GM19452 (cell line): ENCODE results near the gene PDE7B.
"Not testable (repeated sequence)": the region's sequence is repeated elsewhere in the genome, so short reads cannot be mapped to it uniquely, and the experiment has no call there.

Experiments
- ATAC-seq: cut with Tn5 transposase; IDR thresholded peaks from one replicate; pipeline ENCODE4 v1.9.1; 2021; ENCODE audit not compliant: unreplicated experiment

Gene PDE7B

DNA sequence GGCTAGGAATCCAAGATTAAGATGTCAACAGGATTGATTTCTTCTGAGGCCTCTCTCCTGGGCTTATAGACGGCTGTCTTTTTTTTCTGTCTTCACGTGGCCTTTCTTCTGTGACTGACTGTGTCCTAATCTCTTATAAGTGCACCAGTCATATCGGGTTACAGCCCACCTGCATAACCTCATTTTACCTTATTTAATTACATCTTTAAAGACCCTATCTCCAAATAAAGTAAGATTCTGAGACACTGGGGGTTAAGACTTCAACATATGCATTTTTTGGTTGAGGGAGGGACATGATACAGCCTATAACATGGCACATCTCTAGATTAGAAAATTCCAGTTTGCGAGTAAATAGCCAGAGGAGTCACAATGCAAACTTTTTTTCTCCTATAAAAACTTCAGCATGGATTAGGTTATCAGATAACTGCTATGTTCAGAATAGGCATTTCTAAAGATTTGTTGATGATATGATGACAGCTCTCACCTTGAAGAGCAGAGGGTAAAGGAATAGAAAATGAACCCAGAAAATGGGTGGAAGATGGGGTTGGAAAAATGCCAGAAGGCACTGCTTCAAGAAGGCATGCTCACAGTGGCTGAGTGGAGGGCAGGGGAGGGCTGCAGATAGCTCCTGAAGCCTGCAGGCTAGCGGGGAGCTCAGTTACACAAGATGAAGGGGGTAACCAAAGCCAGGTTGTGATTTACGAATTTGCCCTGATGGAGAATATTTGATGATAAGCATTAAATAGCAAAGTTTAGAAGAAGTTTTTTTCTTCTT is 8.7 kb upstream of the PDE7B start:
- no peak for ATAC-seq

DNA sequence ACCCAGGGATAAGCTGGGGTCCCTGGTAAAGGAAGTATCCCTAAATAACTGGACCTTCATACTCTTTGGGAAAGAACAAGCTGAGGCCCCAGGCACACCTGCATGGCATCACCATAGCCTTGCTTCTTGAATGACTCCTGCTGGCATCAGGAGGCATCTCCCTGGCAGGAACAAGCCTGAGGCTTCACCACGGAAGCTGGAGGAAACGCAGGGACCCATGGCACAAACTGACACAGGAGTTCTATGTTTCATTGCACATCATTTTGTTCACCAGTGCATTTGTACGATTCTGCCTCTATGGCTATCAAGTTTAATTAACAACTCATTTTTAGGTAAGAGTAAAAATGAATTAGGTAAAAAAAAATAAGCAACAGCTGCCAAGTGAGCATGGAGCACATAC is 619 bp upstream of the PDE7B start:
- ATAC-seq, result no peak

DNA sequence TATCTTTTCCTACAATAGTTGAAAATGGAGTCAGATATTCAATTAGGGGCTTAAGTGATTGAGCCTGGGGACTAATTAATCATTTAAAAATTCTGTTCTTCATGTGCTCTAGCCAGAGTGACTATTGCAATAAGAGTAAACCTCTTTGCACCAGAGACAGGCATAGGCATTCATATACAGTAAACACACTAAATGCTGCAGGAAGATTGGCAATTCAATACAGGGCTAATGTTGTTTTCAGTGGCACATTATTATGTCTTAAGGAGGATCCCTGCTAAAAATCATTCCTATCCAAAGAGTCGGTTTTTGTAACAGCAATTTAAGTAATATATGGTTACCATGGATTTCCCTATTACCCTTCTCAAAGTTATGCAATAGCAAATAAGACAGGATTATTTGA is 1.2 kb downstream of the PDE7B start:
- no peak for ATAC-seq

DNA sequence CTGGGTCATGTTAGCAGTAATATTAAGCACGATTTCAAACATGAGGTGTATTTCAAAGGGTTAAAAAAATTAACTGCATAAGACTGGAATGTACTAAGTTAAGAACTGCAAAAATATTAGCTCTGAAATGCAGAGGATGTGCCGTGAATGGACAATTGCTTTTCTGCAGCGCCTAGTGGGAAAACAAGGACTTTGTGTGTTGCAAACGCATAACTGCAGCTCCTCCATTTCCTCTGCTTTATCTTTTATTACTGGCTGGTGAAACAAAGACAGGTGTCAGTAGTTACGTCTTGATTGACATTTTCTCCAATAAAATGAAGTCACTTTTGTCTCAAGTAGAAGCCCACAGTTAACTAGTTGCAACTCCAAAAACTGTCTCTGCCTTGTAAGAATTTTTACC is 1.7 kb downstream of the PDE7B start:
- ATAC-seq, result no peak

DNA sequence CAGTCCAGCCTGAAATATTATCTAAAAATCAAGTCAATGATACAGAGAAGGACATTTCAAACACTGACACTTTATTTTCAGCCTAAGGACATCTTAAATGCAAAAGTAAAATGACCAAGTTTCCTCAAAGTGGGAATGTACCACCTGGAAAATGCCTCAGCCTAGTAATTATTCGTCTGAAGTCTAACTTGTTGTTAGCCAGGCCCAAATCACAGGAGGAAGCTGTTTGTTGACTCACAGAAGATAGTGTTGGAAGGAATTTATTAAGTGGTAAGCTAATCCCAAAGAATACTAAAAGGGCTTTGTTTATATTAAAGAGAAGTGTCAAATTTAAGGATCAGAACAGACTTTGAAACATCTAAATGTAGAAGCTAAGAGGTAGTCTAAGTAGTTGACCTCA is 2.5 kb downstream of the PDE7B start:
- no peak for ATAC-seq

DNA sequence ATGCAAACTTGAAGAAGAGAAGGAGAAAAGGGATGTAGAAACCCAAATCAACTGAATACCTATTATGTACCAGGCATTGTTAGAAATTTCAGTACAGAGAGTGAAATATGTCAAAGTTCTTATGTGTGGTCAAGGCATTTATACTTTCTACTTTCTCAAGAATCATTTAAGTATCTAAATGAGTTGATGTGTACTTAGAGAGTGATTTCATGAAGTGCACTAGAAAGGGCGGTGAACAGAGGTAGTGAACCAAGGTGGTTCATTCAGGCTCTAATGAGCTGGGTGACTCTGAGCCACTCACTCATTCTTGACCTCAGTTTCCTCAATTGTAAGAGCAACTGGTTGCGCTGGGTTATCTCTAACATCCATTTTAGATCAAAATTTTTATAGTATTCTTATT is 3.3 kb downstream of the PDE7B start:
- no peak for ATAC-seq

DNA sequence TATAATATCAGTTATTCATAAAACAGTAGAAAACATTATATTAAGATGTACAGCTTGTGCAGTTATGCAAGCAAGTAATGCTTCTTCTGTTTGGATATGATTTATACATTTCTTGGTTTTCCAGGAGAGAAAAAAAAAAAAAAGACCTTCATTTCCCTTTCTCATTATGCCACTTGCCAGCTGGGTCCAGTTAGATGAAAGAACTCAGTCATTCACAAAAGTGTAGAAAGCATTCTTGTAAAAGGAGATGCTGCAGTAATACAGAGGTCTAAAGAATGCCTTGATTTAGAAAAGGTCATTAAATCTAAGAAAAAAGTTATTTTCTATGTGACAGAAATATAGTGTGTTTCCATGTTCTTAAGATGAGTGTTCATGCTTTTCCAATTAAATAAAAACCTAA is 7.4 kb downstream of the PDE7B start:
- ATAC-seq, result no peak

DNA sequence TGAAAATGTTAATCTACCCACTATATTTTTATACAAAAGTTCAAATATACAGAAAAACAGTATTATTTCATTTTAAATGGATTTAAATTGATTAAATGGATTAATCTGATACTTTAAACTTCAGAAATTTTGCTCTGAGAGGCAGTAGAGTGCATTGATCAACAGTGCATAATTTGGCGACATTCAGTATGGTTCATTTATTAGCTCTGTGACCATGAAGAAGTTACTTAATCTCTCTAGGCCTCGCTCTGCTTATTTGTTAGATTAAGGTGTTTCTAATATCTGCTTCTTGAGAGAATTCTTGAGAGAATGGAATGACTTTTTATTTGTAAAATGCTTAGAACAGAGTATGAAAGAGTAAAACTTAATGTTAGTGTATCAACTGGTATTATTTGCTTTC is 8.9 kb downstream of the PDE7B start:
- ATAC-seq, result no peak

DNA sequence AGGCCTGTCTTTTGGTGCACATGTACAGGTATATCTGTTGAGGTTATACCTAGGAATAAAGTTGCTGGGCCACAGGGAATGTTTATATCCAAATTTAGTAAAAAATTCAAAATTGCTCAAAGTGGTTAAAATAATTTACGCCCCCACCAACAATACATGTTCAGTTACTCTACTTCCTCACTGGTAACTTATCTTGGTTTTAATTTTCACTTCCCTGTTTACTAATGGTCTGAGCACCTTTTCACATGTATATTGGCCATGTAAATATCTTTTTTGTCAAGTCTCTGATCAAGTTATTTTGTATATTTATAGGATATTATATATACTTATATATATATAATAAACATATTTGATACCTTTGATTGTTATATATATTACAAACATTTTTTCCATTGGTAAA is 9.7 kb downstream of the PDE7B start:
- no peak for ATAC-seq

DNA sequence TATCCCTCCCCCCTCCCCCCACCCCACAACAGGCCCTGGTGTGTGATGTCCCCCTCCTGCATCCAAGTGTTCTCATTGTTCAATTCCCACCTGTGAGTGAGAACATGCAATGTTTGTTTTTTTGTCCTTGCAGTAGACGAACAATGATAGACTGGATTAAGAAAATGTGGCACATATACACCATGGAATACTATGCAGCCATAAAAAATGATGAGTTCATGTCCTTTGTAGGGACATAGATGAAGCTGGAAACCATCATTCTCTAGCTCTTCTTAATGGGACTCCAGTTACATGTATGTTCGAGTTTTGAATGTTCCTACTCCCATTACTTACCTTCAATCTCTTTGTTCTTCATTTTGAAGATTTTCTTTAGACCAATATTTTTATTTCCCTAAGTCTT is 13.4 kb downstream of the PDE7B start:
- ATAC-seq, result not testable (repeated sequence)

DNA sequence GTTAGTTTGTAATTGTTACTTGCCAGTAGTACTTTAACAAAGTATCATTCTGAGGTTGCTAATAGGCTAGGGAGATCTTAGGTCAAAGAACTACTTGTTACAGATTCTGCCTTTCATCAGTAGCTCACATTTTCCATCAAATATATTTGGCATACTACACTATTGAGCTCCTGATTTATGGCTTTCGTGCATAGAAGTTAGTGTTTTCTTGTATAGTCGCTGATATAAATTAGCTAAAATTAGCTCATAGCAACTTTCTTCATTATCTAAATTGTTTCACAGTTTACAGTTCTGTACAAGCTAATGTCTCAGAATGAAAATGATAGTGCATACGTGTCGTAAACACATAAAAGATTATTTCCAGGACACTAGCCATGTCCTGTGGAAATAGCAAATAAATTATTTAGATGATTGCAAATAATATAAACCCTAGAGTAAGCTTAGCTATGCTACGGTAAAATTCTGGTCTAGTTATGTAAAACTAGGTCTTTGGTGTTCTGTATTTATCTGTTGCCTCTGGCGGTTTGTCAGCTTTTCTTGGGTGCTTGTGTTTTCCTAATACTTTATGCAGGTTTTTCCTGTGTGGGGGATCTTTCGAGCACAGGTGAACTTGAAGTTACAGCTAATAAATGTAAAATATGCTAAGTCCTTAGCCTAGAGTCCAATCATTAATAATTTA is 15.1 kb downstream of the PDE7B start:
- no peak for ATAC-seq

DNA sequence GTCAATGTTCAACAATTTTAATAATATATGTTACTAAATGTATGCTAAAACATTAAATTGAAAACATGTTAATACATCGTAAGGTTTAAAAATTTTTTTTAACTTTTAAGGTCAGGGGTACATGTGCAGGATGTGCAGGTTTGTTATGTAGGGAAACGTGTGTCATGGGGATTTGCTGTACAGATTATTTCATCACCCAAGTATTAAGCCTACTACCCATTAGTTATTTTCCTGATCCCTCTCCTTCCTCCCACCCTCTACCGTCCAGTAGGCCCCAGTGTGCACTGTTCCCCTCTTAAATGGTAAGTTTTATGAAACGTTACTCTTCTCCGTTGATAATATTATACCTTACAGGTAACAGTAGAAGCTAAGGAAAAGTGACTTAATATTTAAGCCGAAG is 15.8 kb downstream of the PDE7B start:
- no peak for ATAC-seq

DNA sequence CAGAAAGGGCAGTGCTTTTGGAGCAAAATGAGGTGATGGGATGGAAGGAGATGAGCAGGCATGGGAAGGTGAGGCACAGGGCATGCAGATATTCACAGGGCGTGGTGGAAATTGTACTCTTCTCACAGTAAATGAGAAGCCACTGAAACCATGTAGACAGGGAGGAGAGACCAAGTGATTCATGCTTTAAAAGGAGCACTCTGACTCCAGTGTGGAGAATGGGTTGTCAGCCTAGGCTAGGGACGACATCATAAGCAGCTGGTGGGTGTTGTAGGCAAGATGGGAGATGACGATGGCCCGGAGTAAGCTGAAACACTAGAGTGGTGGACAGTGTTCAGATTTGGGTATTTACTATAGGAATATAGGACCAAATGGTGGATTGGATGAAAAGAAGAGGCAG is 18.4 kb downstream of the PDE7B start:
- no peak for ATAC-seq

DNA sequence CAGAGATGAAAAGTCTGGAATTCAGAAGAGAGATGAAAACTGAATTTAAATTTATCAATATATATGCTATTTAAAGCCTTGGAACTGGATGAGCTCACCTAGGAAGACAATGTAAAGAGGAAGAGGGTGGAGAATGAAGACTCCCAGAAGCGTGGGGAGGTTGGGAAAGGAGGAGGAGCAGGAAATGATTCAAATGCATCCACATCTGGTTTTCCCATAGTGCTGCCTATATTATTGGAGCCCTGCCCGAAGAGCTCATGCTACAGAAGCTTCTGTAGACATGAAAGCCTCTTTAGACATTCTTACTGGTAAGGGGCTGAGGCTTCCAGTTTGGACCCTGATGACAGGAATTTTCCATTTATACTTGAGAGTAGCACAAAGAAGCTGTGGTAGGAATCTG is 19.2 kb downstream of the PDE7B start:
- ATAC-seq, result no peak

DNA sequence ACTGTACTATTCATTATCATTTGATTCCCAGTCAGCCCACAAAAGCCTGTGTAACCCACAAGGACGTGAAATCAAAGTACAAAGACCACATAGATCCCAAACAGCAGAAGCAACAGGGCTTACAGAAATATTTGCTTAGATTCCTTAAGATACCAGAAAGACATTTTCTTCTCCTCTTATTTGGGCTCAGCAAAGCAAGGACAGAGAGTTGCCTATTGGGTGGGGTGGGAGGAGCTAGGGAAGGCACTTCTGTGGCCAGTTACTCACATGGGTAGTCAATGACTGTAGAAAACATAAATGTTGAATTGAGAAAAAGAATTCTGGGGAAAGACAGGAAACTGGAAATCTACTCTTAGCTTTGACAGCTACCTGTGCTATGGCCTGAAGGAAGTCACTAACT is 19.8 kb downstream of the PDE7B start:
- ATAC-seq, result no peak

DNA sequence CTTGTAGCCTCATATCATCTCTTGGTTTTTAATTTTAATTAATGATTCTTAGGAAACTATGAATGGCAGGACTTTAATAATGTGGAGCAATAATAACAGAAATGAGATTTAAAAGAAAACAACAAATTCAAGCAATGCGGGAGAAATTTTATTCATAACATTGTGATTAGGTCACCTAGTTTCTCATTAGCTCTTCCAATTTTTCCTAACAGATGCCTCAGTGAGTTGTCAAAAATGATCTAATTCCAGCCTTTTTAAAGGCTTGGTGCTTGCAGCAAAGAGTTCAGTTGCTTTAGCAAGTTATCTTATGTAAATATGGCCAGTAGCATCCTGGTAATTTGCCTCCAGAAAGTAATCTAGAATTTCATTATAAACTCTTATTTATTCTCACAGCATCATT is 20.4 kb downstream of the PDE7B start:
- no peak for ATAC-seq

DNA sequence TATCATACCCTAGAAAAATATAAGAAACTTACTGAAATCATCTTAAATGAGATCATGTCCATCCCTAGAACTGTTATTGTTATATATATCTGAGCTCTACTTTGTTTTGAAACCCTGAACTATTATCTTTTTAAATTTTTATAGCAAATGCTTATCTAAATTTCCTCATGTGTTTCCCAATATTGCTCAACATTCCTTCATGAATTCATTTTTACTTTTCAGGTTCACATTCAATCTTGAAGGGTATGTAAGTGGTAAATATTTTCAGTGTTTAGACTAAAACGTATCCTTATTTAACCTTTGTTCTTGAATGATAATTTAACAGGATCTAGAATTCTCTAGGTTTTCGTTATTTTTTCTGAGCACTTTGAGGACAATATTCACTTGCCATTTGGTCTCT is 23.9 kb downstream of the PDE7B start:
- no peak for ATAC-seq

DNA sequence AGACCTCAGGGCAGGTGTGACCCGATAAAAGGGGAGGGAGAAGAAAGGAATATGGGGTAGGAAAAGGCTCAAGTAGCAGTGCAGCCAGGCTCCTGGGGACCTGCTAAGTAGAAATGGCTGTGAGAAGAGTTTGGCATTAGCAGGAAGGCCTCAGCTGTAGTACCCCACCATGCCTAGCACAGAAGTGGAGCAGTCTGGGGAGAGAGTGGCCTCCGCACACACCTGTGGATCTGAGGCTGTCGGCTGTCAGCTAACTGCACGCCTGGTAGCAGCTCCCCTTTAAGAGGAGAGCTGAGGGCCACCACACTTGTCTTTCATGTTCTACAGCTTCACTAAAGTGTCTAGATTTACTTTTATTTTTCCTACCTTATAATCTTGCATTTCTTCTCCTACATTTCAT is 24.6 kb downstream of the PDE7B start:
- no peak for ATAC-seq

DNA sequence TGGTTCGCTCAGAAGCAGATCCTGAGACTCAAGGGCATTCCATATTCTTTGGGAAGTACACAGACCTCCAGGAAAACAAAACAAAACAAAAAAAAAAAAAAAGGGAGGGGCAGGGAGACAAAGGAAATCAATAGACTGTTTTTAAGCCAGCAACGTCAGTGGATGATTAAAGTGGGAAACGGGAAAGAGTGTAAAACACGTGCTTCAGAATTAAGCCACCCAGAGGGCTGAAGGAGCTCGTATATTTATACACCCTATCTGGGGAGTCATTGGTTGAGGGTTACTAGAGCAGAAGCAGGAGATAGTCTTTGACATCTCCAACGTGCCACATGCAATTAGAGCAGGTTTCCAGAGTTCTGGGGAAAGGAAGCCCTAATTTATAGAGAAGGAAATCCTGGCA is 26.2 kb downstream of the PDE7B start:
- no peak for ATAC-seq

DNA sequence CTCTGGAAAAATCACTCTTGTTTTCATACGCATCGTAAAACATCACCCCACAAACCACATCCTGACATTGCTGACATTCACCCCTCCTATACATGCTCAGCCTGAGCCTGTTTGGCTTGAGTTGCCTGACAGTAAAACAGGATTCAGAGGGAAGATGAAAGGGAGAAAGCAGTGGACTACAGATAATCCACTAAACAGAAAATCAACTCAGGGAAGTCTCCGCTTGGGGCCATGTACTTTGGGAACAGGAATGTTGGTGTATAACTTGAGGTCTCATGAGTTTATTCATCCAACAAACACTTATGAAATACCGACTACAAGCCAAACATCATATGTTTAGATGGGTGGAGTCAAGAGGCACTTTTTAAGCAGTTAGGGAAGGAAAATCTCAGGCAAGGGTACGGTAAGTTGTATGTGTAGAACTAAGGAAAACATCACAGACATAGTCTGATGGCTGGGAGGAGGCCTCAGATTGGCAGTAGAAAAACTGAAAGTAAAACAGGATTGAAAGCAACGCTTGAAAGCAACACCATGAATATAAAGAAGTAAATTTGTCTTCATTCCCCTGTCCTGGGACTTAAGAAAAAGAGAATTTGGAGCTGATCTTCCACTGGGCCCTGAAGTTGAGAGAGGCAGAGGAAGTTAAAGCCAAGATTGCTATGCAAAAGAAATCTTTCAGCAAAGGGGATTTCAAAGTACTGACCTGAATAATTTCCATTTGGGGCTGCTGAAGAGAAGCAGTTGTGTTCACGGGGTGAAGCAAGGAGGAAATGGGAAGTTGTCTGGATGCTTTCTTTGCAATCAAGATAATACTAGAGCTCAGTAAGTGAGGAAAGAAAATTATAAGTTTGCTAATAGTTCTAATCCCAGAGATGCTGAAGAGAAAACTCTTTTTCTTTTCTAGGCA is 28.8 kb downstream of the PDE7B start:
- peak; percentile 94 for ATAC-seq

DNA sequence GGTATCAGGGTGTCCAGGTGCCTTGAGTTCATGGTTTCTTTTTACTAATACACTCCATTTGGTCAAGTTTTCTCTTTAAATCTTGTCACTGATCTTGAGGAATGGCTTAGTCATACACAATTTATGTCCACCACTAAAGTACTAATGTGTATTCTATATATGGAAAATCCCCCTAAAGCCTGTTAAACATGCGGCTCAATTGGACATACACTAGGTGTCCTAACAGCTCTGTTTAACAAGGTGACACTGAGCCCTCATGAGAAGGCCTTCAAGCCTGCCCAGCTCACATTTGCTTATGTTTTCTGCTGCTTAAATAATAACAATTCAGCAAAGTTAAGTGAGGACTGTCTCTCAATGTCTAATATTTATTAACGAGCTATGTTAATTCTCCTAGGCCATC is 31.5 kb downstream of the PDE7B start:
- ATAC-seq, result no peak

DNA sequence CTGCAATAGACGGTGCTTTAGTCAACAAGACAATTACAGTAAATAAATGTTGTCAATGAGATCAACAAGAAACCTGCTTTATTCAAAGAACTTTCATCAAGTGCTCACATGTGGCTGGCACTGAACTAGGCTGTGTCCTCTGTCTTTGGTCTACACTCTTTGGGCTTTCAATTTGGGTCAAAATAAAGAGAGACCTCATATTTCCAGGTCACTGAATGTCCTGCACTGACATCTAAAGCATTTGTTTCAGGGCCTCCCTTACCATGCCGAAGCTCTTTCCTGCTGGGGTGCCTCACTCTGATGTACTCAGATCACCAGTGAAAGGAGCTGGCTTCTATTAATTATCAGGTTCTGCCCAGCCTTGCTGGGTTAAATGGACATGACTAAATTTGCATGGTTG is 32.0 kb downstream of the PDE7B start:
- ATAC-seq, result no peak
